ENCODE results near the gene RAB3D. TPM values are rescaled to one million over a fixed set of nuclear protein-coding genes. Genes with fewer than 3 reads are reported as not detected.

Gene RAB3D
- total RNA-seq, 1 experiment from 2014 or later = 28.9 TPM

GRCh38 chr19:11273989-11274388 is 65.5 kb downstream of the RAB3D start:
- DNase-seq (ENCODE audit: low read depth, low spot score) = no peak
- Histone ChIP-seq H3K4me2 (ENCODE audit: low read length) (no peak overlapping the region), H4K20me1 (ENCODE audit: insufficient read depth) (no peaks in the 10 kb centered on the region), H3K4me1 (ENCODE audit: control insufficient read depth in 1 of 2, insufficient read depth in 2 of 2, low read length in 2 of 2) (peaks cover 0 to 12% of the 10 kb centered on the region in 2 experiments; a peak in 2 of 4 replicates), H3K4me3 (replicated peaks in 1 of 2; ENCODE audit: low read depth in 1 of 2, low read length in 2 of 2) (no peak overlapping the region), H2AFZ (ENCODE audit: low read depth, low read length, poor library complexity, severe bottlenecking) (no peak overlapping the region), H3K9me3 (ENCODE audit: control insufficient read depth in 1 of 2, insufficient read depth in 1 of 2, low read depth in 1 of 2, low read length in 2 of 2) (no peaks in the 10 kb centered on the region), H3K27ac (ENCODE audit: low read depth, low read length) (no peak overlapping the region), H3K36me3 (ENCODE audit: control insufficient read depth in 1 of 2, insufficient read depth in 2 of 2, low read length in 2 of 2) (no peaks in the 10 kb centered on the region), H3K9me2 (ENCODE audit: insufficient read depth) (no peaks in the 10 kb centered on the region), H3K27me3 (ENCODE audit: insufficient read depth, low read length) (no peaks in the 10 kb centered on the region), H3K9ac (ENCODE audit: low read length) (no peak overlapping the region), H3K79me2 (ENCODE audit: insufficient read depth, low read length) (no peaks in the 10 kb centered on the region)
- CTCF ChIA-PET = no interaction called here
- ATAC-seq = no peak
- intact Hi-C loops (cut with micrococcal nuclease) = no loop called here
- no TSS peak for BruUV-seq (replicated peaks)
- RAD21 ChIA-PET (ENCODE audit: low non-redundant PET in 1 of 2, low total read pairs in 2 of 2, uncharacterized antibody in 2 of 2, unreplicated experiment in 2 of 2) = no interaction called here
- POLR2A ChIA-PET = no interaction called here
- TF ChIP-seq SIN3A (IDR thresholded peaks at IDR 0.05; ENCODE audit: low read depth) (no peak), ATF3 (IDR thresholded peaks at IDR 0.05) (no peak), CBX3 (IDR thresholded peaks at IDR 0.05; ENCODE audit: low read depth) (no peak), FOSL1 (IDR thresholded peaks at IDR 0.05; ENCODE audit: low read depth) (no peak), POLR2A (IDR thresholded peaks at IDR 0.05; ENCODE audit: borderline replicate concordance, extremely low read depth, insufficient read depth, insufficient read length) (no peak), EZH2 (IDR thresholded peaks at IDR 0.05) (no peak), EZH2phosphoT487 (IDR thresholded peaks at IDR 0.05; ENCODE audit: borderline replicate concordance) (no peak), SP1 (IDR thresholded peaks at IDR 0.05; ENCODE audit: low read depth) (no peak), EGR1 (IDR thresholded peaks at IDR 0.05; ENCODE audit: low read depth) (no peak), ZFX (IDR thresholded peaks at IDR 0.05) (no peak), REST (IDR thresholded peaks at IDR 0.05; ENCODE audit: low read depth) (no peak), YY1 (IDR thresholded peaks at IDR 0.05; ENCODE audit: extremely low read depth, insufficient replicate concordance, low read depth, low read length) (no peak), CTCF (IDR thresholded peaks at IDR 0.05 in 2 of 3, conservative IDR thresholded peaks at IDR 0.05 in 1 of 3; ENCODE audit: borderline replicate concordance in 1 of 3, insufficient read depth in 1 of 3, low read depth in 2 of 3, low read length in 2 of 3) (no peak), CEBPB (IDR thresholded peaks at IDR 0.05; ENCODE audit: low read depth) (no peak), ZBTB33 (IDR thresholded peaks at IDR 0.05; ENCODE audit: extremely low read depth, insufficient replicate concordance, low read length) (no peak), ZNF274 (IDR thresholded peaks at IDR 0.05; ENCODE audit: low read depth, low read length) (no peak), MAX (IDR thresholded peaks at IDR 0.05) (no peak), TCF7L2 (IDR thresholded peaks at IDR 0.05; ENCODE audit: borderline replicate concordance, extremely low read depth, insufficient read depth, insufficient read length) (no peak)

Data from HCT116 (cell line).